Heart right ventricle (tissue), 16 donors: ENCODE results near the gene JADE2. TPM values are rescaled to one million over a fixed set of nuclear protein-coding genes. Genes with fewer than 3 reads are reported as not detected.

ENCODE experiments used
- ATAC-seq, 8 donors: fragments of 200-7000 bp; cut with Tn5 transposase; one replicate each; pipeline ENCODE4 v1.9.1; 2020; ENCODE audit warnings: mild to moderate bottlenecking in 8 of 8, moderate library complexity in 8 of 8, moderate number of reproducible peaks in 1 of 8
- DNase-seq, 2 donors: peaks; one replicate each; pipeline ENCODE4 v3.0.0-alpha.2; 2020
- H3K27ac ChIP-seq, 10 donors: fragments of 200-600 bp; sonication (generic) in 2 of 10; one replicate each; pipeline versions ENCODE4 v1.5.0 to v1.8.0; 2020 to 2022; ENCODE audit warnings: mild to moderate bottlenecking in 3 of 10
- H3K27me3 ChIP-seq, 7 donors: fragments of 200-600 bp; one replicate each; pipeline ENCODE4 v1.8.0; 2021 to 2022; ENCODE audit warnings: mild to moderate bottlenecking in 2 of 7
- H3K36me3 ChIP-seq, 9 donors: fragments of 200-600 bp; sonication (generic) in 1 of 9; one replicate each; pipeline versions ENCODE4 v1.5.0 to v1.8.0; 2020 to 2022; ENCODE audit warnings: mild to moderate bottlenecking in 2 of 9
- H3K4me1 ChIP-seq, 9 donors: fragments of 200-600 bp; sonication (generic) in 1 of 9; one replicate each; pipeline versions ENCODE4 v1.5.0 to v1.8.0; 2020 to 2022; ENCODE audit warnings: mild to moderate bottlenecking in 4 of 9
- H3K4me3 ChIP-seq, 10 donors: fragments of 200-600 bp; sonication (generic) in 2 of 10; one replicate each; pipeline versions ENCODE4 v1.5.0 to v1.8.0; 2020 to 2022; ENCODE audit warnings: mild to moderate bottlenecking in 7 of 10, moderate library complexity in 2 of 10
- H3K9me3 ChIP-seq, 11 donors: fragments of 200-600 bp in 10 of 11; sonication (generic) in 2 of 11; one replicate each; pipeline versions ENCODE4 v1.5.0 to v1.8.0; 2013 to 2022; ENCODE audit warnings: mild to moderate bottlenecking in 2 of 11, control low read depth in 1 of 11, moderate library complexity in 1 of 11
- CTCF ChIP-seq, 9 donors: fragments of 200-600 bp; sonication (generic) in 2 of 9; IDR thresholded peaks; one replicate each; pipeline versions ENCODE4 v1.5.0 to v1.8.0; 2021 to 2022; ENCODE audit warnings: antibody characterized with exemption in 9 of 9, mild to moderate bottlenecking in 5 of 9, moderate library complexity in 1 of 9
- WGBS, 2 donors: extraction: QIAGEN DNeasy Blood & Tissue Kit; methylation state at CpG; one replicate each; pipeline ENCODE4 v1.1.7; 2013; ENCODE audit warnings: inconsistent platforms in 1 of 2; 5-methylcytosine and 5-hydroxymethylcytosine counted together
- intact Hi-C, 10 donors: fragments of 100-400 bp; cut with DNase I; formaldehyde crosslinking; loops; one replicate each; pipeline versions ENCODE4 v1.11.1 to v1.14.2; 2022
- polyA plus RNA-seq, 2 donors: library from polyadenylated mRNA; stranded (reverse); fragments of 200-250 nt; gene quantifications; one replicate each; pipeline ENCODE4 v1.2.3, GENCODE V29; 2013
- total RNA-seq, 10 donors: library from RNA; stranded (reverse); fragmentation: NEBNext Ultra II Directional in 3 of 10; extraction: Animal tissue kit (Norgen Biotek cat#: 25700) in 3 of 10; gene quantifications; one replicate each; pipeline versions ENCODE4 v1.2.1 to v1.2.4, GENCODE V29; 2021 to 2023
- donor health status: Arrhythmogenic right ventricular cardiomyopathy.
- donor health status: ischemic (EF 13 %, LVEDD 7.1; RV severe dilation, severe dysfunction).
- donor health status: healthy with polysubstance abuse.
- donor health status: DM: no; HTN: yes; CAD: no.
- donor health status: DM: no; HTN: no; CAD: no.
- donor health status: ischemic (EF 25% LVEDD 6.9; RV normal size, moderate dysfunction).
- donor health status: ischemic (EF 25% LVEDD 5.7; RV mildly dilated, moderate dysfunction).
- donor health status: healthy.
- donor health status: DM: yes; HTN: yes; CAD: no.
- donor health status: Ischemic cardiomyopathy.
- donor health status: ischemic (EF 35%, LVEDD 5.7; RV mildly dilated, moderate dysfunction).
- donor health status: nonischemic (EF 11% LVEDD 7.7; RV severe dilation, severe dysfunction).
- donor health status: DM: yes; HTN: yes; CAD: no.
- donor health status: PGD.
- donor health status: ischemic (EF 29% LVEDD 5.4; RV normal size, mild dysfunction).
- donor health status: nonischemic (EF 23%, LVEDD 6.1; RV moderate dilation, normal function).

JADE2 gene
- total and polyA plus RNA-seq, 12 donors, result 5.4 to 38.5 (median 23.9) TPM

DNA sequence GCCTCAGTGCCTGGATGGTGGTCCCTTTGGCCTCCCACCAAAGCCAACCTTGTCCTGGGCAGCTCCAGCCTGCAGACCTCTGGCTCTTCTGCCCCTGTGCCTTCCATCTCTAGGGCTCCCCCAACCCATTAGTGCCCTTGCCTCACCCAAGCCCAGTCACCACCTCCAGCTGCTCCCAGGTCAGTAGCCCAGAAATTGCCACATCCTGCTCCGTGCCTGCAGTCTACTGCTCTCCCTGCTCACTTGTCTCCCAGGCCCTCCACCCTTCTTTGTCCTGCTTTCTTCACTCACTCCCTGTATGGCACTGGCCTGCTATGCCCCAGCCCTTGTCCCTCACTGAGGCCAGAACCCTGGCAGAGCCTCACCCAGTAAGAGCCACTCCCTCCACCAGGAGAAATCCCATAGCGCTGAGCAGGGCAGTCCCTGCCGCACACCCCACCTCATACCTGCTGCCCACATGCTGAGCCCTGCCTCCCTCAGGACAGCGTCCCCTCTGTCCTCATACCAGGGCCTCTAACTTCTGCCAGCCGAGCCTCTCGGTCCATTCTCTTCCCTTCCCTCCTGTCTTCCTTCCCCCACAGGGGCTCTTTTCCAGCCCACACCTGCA is 44.4 kb downstream of the JADE2 start:
- no peak for TF ChIP-seq CTCF (IDR thresholded peaks at IDR 0.05)
- DNase-seq (no peak), ATAC-seq (peak in 1 of 8 donors; percentile 5)
- H3K36me3 ChIP-seq, result peaks cover 2 to 93% (median 54%) of the 10 kb centered on the region in 9 donors
- 80 to 85% methylated on average over 6 of the region's 6 CpGs for WGBS, 2 donors
- H3K9me3 ChIP-seq, result no peaks in the 10 kb centered on the region
- no peaks in the 10 kb centered on the region for H3K27me3 ChIP-seq
- intact Hi-C loops, result loop anchor here in 7 of 10 donors (2.0 to 10.0 kb wide), 6 partner anchors 33 to 155 kb away; partner anchors contain the start of genes CDKN2AIPNL (in 3 of the 7) and JADE2 (in 1 of the 7)
- H3K4me1 ChIP-seq, result peaks cover 38 to 74% (median 52%) of the 10 kb centered on the region in 9 donors
- H3K27ac ChIP-seq, result peak overlapping the region; percentile 61 to 92 (median 86)
- no peak overlapping the region for H3K4me3 ChIP-seq

DNA sequence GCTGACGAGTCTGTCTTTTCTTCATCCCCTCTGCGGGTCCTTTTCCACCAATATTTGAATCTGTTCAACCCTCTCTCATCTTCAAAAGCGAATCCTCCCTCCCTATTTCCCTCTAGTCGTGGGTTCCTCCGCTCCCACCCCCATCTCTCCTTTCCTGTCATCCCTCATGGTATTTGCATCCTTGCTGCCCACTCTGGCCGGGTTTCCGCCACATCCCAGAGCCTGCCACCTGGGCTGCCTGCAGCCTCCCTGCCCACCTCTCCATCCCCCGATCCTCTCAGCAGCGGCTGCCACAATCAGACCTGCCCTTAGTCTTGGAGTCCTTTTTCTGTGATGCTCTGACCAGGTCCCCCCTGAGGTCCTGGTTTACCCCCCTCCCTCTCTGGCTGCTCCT is 44.9 kb downstream of the JADE2 start:
- Histone ChIP-seq H3K27ac (peak overlapping the region; percentile 61 to 92 (median 86)), H3K27me3 (no peaks in the 10 kb centered on the region), H3K4me3 (no peak overlapping the region), H3K36me3 (peaks cover 7 to 93% (median 53%) of the 10 kb centered on the region in 9 donors), H3K4me1 (peaks cover 38 to 80% (median 56%) of the 10 kb centered on the region in 9 donors), H3K9me3 (no peaks in the 10 kb centered on the region)
- DNase-seq (no peak), ATAC-seq (no peak)
- TF ChIP-seq CTCF (IDR thresholded peaks at IDR 0.05), result no peak
- 90% methylated on average over 9 of the region's 9 CpGs for WGBS, 2 donors
- intact Hi-C loops, result loop anchor here in 6 of 10 donors (5.0 to 10.0 kb wide), 5 partner anchors 33 to 156 kb away; partner anchors contain the start of genes CDKN2AIPNL (in 3 of the 6) and JADE2 (in 1 of the 6)

- H3K27ac ChIP-seq, result peak overlapping the region in 9 of 10 donors; percentile 28 to 92 (median 87)
- 63% methylated on average over 6 of the region's 6 CpGs for WGBS, 2 donors
- ATAC-seq (peak in 2 of 8 donors; percentile 20 to 28), DNase-seq (no peak)
- H3K36me3 ChIP-seq, result peaks cover 7 to 93% (median 51%) of the 10 kb centered on the region in 9 donors
- intact Hi-C loops, result loop anchor here in 6 of 10 donors (5.0 to 10.0 kb wide), 5 partner anchors 34 to 156 kb away; partner anchors contain the start of genes CDKN2AIPNL (in 3 of the 6) and JADE2 (in 1 of the 6)
- H3K4me1 ChIP-seq, result peaks cover 38 to 85% (median 59%) of the 10 kb centered on the region in 9 donors
- H3K27me3 ChIP-seq, result no peaks in the 10 kb centered on the region
- H3K9me3 ChIP-seq, result no peaks in the 10 kb centered on the region
- no peak overlapping the region for H3K4me3 ChIP-seq
- no peak for TF ChIP-seq CTCF (IDR thresholded peaks at IDR 0.05)
These were observed 45.4 kb downstream of the JADE2 start for GRCh38 chr5:134570886-134571285.

DNA sequence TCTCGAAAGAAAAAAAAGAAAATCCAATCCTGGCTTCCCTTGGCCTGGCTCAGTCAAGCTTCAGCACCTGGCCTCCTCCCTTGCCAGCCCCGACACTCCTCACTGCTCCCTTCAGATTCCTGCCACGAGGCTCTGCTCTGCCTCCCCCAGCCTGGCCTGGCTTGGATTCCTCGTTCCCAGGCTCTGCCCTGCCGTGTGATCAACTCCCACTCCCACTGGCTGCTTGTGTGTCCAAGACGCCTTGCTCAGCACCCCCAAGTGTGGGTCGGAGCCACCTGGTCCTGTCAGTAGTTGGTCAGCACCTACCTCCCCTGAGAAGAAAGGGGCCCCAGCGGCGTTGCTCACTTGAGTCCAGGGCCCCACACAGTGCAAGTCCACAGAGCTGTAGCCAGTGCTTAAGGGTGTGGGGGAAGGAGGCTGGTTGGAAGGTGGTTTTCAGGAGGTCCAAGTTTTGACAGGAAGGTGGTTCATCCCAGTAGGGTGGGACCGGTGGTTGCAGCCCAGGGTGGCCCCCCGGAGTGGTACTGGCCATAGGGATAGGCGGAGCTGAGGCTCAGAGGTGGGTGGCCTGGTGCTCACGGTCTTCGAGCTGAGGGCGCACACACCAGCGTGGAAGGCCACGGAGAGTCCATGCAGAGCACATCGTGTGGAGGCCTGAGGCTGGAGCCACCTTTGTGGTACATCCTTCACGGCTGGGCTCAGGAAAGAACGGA is 46.4 kb downstream of the JADE2 start:
- ATAC-seq (no peak), DNase-seq (no peak)
- peak overlapping the region in 7 of 10 donors; percentile 31 to 92 (median 87) for H3K27ac ChIP-seq
- H3K9me3 ChIP-seq, result no peaks in the 10 kb centered on the region
- intact Hi-C loops, result loop anchor here in 6 of 10 donors (5.0 to 10.0 kb wide), 5 partner anchors 35 to 157 kb away; partner anchors contain the start of genes CDKN2AIPNL (in 3 of the 6) and JADE2 (in 1 of the 6)
- peaks cover 1 to 93% (median 51%) of the 10 kb centered on the region in 9 donors for H3K36me3 ChIP-seq
- WGBS, 2 donors, result 89 to 92% methylated on average over 20 of the region's 20 CpGs
- H3K27me3 ChIP-seq, result no peaks in the 10 kb centered on the region
- no peak overlapping the region for H3K4me3 ChIP-seq
- H3K4me1 ChIP-seq, result peaks cover 38 to 85% (median 61%) of the 10 kb centered on the region in 9 donors
- no peak for TF ChIP-seq CTCF (IDR thresholded peaks at IDR 0.05)
